CD4-positive, alpha-beta memory T cell (primary cell): ENCODE measurements around the gene JUN. TPM values are rescaled to one million over a fixed set of nuclear protein-coding genes. Genes with fewer than 3 reads are reported as not detected.

Experiments
- CTCF ChIA-PET: fragments of 350-600 bp; sonication (Branson Sonifier 250); formaldehyde crosslinking; loops from one replicate; lab custom pipeline; 2021; ENCODE audit warnings: inconsistent platforms; ENCODE audit not compliant: partially characterized antibody; lab: Charles Lee
- POLR2A ChIA-PET: fragments of 350-600 bp; sonication (Branson Sonifier 250); formaldehyde crosslinking; loops from one replicate; lab custom pipeline; 2021; ENCODE audit not compliant: partially characterized antibody; lab: Charles Lee
- DNase-seq, 5 donors: peaks; one replicate each; pipeline versions ENCODE4 v3.0.0 to v3.0.0-alpha.2; 2020 to 2022; ENCODE audit warnings: mixed read lengths in 1 of 5
- H3K27ac ChIP-seq: one replicate; pipeline ENCODE4 v1.7.0; 2013; ENCODE audit warnings: low read depth, low read length
- H3K27me3 ChIP-seq: 2 replicates; pipeline ENCODE4 v1.7.0; 2013; ENCODE audit warnings: mild to moderate bottlenecking, low read length, moderate library complexity; ENCODE audit not compliant: insufficient read depth
- H3K36me3 ChIP-seq: 2 replicates; pipeline ENCODE4 v1.7.0; 2013; ENCODE audit warnings: mild to moderate bottlenecking, low read length, moderate library complexity; ENCODE audit not compliant: insufficient read depth
- H3K4me1 ChIP-seq: 2 replicates; pipeline ENCODE4 v1.7.0; 2013; ENCODE audit warnings: mild to moderate bottlenecking, low read length, moderate library complexity; ENCODE audit not compliant: insufficient read depth
- H3K4me3 ChIP-seq, 2 donors: one replicate each; pipeline ENCODE4 v1.7.0; 2013; ENCODE audit warnings: low read length in 2 of 2, mild to moderate bottlenecking in 1 of 2
- H3K9me3 ChIP-seq, 2 donors: one replicate each; pipeline ENCODE4 v1.7.0; 2013; ENCODE audit warnings: low read length in 2 of 2, control low read depth in 1 of 2; ENCODE audit not compliant: control insufficient read depth in 1 of 2
- H3K27ac Mint-ChIP-seq, 7 donors: one replicate each; pipeline ENCODE4 v1.8.0; 2020 to 2021; ENCODE audit warnings: mixed read lengths in 7 of 7, mild to moderate bottlenecking in 6 of 7, inconsistent platforms in 3 of 7, moderate library complexity in 3 of 7
- H3K27me3 Mint-ChIP-seq, 2 donors: one replicate each; pipeline ENCODE4 v1.8.0; 2020 to 2021; ENCODE audit warnings: mixed read lengths in 2 of 2
- H3K36me3 Mint-ChIP-seq, 2 donors: one replicate each; pipeline ENCODE4 v1.8.0; 2020 to 2021; ENCODE audit warnings: mixed read lengths in 2 of 2, inconsistent platforms in 1 of 2, mild to moderate bottlenecking in 1 of 2
- H3K4me1 Mint-ChIP-seq, 4 donors: one replicate each; pipeline ENCODE4 v1.8.0; 2020 to 2021; ENCODE audit warnings: mixed read lengths in 4 of 4, mild to moderate bottlenecking in 1 of 4
- H3K4me3 Mint-ChIP-seq, 8 donors: one replicate each; pipeline ENCODE4 v1.8.0; 2020 to 2021; ENCODE audit warnings: mixed read lengths in 8 of 8, mild to moderate bottlenecking in 7 of 8, moderate library complexity in 6 of 8, inconsistent platforms in 3 of 8
- H3K9me3 Mint-ChIP-seq, 8 donors: one replicate each; pipeline ENCODE4 v1.8.0; 2020 to 2021; ENCODE audit warnings: mixed read lengths in 8 of 8, mild to moderate bottlenecking in 5 of 8, inconsistent platforms in 3 of 8, moderate library complexity in 1 of 8
- intact Hi-C: fragments of 100-400 bp; cut with micrococcal nuclease; formaldehyde crosslinking; loops from one replicate; pipeline ENCODE4 v1.15.1; 2023
- polyA plus RNA-seq, 2 donors: library from polyadenylated mRNA; unstranded; fragments of 300-500 nt; fragmentation: Illumina TruSeq; gene quantifications; one replicate each; pipeline ENCODE4 v1.2.3, GENCODE V29; 2021
- total RNA-seq, 2 experiments: library from RNA; stranded (reverse); gene quantifications; one replicate each; pipeline ENCODE4 v1.2.3, GENCODE V29; 2021

Gene JUN
- total and polyA plus RNA-seq, 4 experiments from 2014 or later = 19.0 to 56.7 (median 29.7) TPM

GRCh38 chr1:58754683-58755467 lies 29.0 kb downstream of the JUN start:
- H3K27me3 Mint-ChIP-seq = no peaks in the 10 kb centered on the region
- H3K4me1 Mint-ChIP-seq = peaks cover 35 to 57% (median 45%) of the 10 kb centered on the region in 4 donors
- peak overlapping the region; percentile 13 for H3K27ac ChIP-seq
- POLR2A ChIA-PET = interaction anchor here (1.0 to 4.6 kb wide), 4 partner anchors 18 to 36 kb away, joined by 3 to 60 read pairs (median 4); partner anchors contain the start of gene JUN
- H3K4me1 ChIP-seq = peaks cover 35% of the 10 kb centered on the region
- DNase-seq = peak; percentile 41 to 59 (median 52)
- no peak overlapping the region for H3K4me3 ChIP-seq
- H3K36me3 Mint-ChIP-seq = no peaks in the 10 kb centered on the region
- H3K36me3 ChIP-seq = no peaks in the 10 kb centered on the region
- no peaks in the 10 kb centered on the region for H3K27me3 ChIP-seq
- peak overlapping the region in 7 of 8 donors; percentile 56 to 84 (median 73) for H3K4me3 Mint-ChIP-seq
- intact Hi-C loops = no loop called here
- H3K9me3 ChIP-seq = no peaks in the 10 kb centered on the region
- peak overlapping the region; percentile 13 to 89 (median 69) for H3K27ac Mint-ChIP-seq
- no peaks in the 10 kb centered on the region for H3K9me3 Mint-ChIP-seq
- CTCF ChIA-PET = interaction anchor here (1.0 to 1.6 kb wide), 3 partner anchors 8 to 944 kb away, joined by 3 to 4 read pairs (median 4); no protein-coding TSS in a partner anchor

GRCh38 chr1:58754073-58754613 lies 29.7 kb downstream of the JUN start:
- DNase-seq = no peak
- H3K9me3 ChIP-seq = no peaks in the 10 kb centered on the region
- intact Hi-C loops = no loop called here
- no peaks in the 10 kb centered on the region for H3K27me3 Mint-ChIP-seq
- H3K4me1 ChIP-seq = peaks cover 35% of the 10 kb centered on the region
- no peaks in the 10 kb centered on the region for H3K9me3 Mint-ChIP-seq
- no peak overlapping the region for H3K27ac ChIP-seq
- peak overlapping the region in 4 of 7 donors; percentile 26 to 69 (median 55) for H3K27ac Mint-ChIP-seq
- peaks cover 35 to 57% (median 45%) of the 10 kb centered on the region in 4 donors for H3K4me1 Mint-ChIP-seq
- H3K27me3 ChIP-seq = no peaks in the 10 kb centered on the region
- no peaks in the 10 kb centered on the region for H3K36me3 Mint-ChIP-seq
- ChIA-PET CTCF (interaction anchor here (1.0 to 3.9 kb wide), 2 partner anchors 28 to 945 kb away, joined by 3 to 16 read pairs; no protein-coding TSS in a partner anchor), POLR2A (interaction anchor here (1.0 to 4.6 kb wide), 3 partner anchors 19 to 29 kb away, joined by 3 to 60 read pairs (median 5); partner anchors contain the start of gene JUN)
- no peak overlapping the region for H3K4me3 ChIP-seq
- peak overlapping the region in 3 of 8 donors; percentile 9 to 84 (median 77) for H3K4me3 Mint-ChIP-seq
- no peaks in the 10 kb centered on the region for H3K36me3 ChIP-seq

GRCh38 chr1:58753431-58753866 lies 30.4 kb downstream of the JUN start:
- no peaks in the 10 kb centered on the region for H3K36me3 Mint-ChIP-seq
- H3K9me3 Mint-ChIP-seq = no peaks in the 10 kb centered on the region
- Histone ChIP-seq H3K36me3 (no peaks in the 10 kb centered on the region), H3K27me3 (no peaks in the 10 kb centered on the region), H3K27ac (no peak overlapping the region), H3K4me3 (no peak overlapping the region), H3K9me3 (no peaks in the 10 kb centered on the region), H3K4me1 (peaks cover 35% of the 10 kb centered on the region)
- DNase-seq = no peak
- intact Hi-C loops = no loop called here
- peak overlapping the region in 1 of 8 donors; percentile 9 for H3K4me3 Mint-ChIP-seq
- no peak overlapping the region for H3K27ac Mint-ChIP-seq
- H3K27me3 Mint-ChIP-seq = no peaks in the 10 kb centered on the region
- ChIA-PET CTCF (interaction anchor here (1.2 to 3.9 kb wide), 2 partner anchors 14 to 945 kb away, joined by 3 to 16 read pairs; no protein-coding TSS in a partner anchor), POLR2A (interaction anchor here (4.6 kb wide), 1 partner anchor 30 kb away, joined by 60 read pairs; the partner anchor contains the start of gene JUN)
- peaks cover 35 to 57% (median 45%) of the 10 kb centered on the region in 4 donors for H3K4me1 Mint-ChIP-seq

GRCh38 chr1:58749646-58750045 lies 34.2 kb downstream of the JUN start:
- H3K27me3 Mint-ChIP-seq = peaks cover 3 to 7% of the 10 kb centered on the region in 2 donors
- POLR2A ChIA-PET = no interaction called here
- intact Hi-C loops = no loop called here

GRCh38 chr1:58748666-58749065 lies 35.2 kb downstream of the JUN start:
- H3K36me3 Mint-ChIP-seq = no peaks in the 10 kb centered on the region
- H3K4me3 Mint-ChIP-seq = no peak overlapping the region
- H3K4me1 Mint-ChIP-seq = peaks cover 3 to 14% (median 10%) of the 10 kb centered on the region in 4 donors
- H3K27me3 Mint-ChIP-seq = peaks cover 3 to 7% of the 10 kb centered on the region in 2 donors
- Histone ChIP-seq H3K36me3 (no peaks in the 10 kb centered on the region), H3K9me3 (no peaks in the 10 kb centered on the region), H3K4me3 (no peak overlapping the region), H3K27me3 (no peaks in the 10 kb centered on the region), H3K27ac (no peak overlapping the region), H3K4me1 (no peaks in the 10 kb centered on the region)
- no peaks in the 10 kb centered on the region for H3K9me3 Mint-ChIP-seq
- intact Hi-C loops = no loop called here
- ChIA-PET CTCF (interaction anchor here (1.8 to 3.9 kb wide), 2 partner anchors 950 to 954 kb away, joined by 4 to 14 read pairs; no protein-coding TSS in a partner anchor), POLR2A (no interaction called here)
- DNase-seq = no peak
- H3K27ac Mint-ChIP-seq = no peak overlapping the region

More at GRCh38 chr1:58749646-58750045, 34.2 kb downstream of the JUN start:
- no peaks in the 10 kb centered on the region for H3K36me3 ChIP-seq
- Mint-ChIP-seq H3K36me3 (no peaks in the 10 kb centered on the region), H3K27ac (no peak overlapping the region), H3K4me3 (no peak overlapping the region), H3K9me3 (no peaks in the 10 kb centered on the region), H3K4me1 (peaks cover 12 to 24% (median 20%) of the 10 kb centered on the region in 4 donors)
- H3K4me1 ChIP-seq = peaks cover 8% of the 10 kb centered on the region
- H3K4me3 ChIP-seq = no peak overlapping the region
- no peaks in the 10 kb centered on the region for H3K9me3 ChIP-seq
- H3K27me3 ChIP-seq = no peaks in the 10 kb centered on the region
- no peak overlapping the region for H3K27ac ChIP-seq
- no peak for DNase-seq
- CTCF ChIA-PET = interaction anchor here (3.9 kb wide), 1 partner anchor 949 kb away, joined by 14 read pairs; no protein-coding TSS in a partner anchor

GRCh38 chr1:58746757-58747156 lies 37.1 kb downstream of the JUN start:
- Histone ChIP-seq H3K4me1 (no peaks in the 10 kb centered on the region), H3K27me3 (no peaks in the 10 kb centered on the region), H3K4me3 (no peak overlapping the region), H3K9me3 (no peaks in the 10 kb centered on the region), H3K27ac (no peak overlapping the region), H3K36me3 (no peaks in the 10 kb centered on the region)
- intact Hi-C loops = no loop called here
- H3K36me3 Mint-ChIP-seq = no peaks in the 10 kb centered on the region
- H3K27me3 Mint-ChIP-seq = peaks cover 3 to 7% of the 10 kb centered on the region in 2 donors
- ChIA-PET CTCF (interaction anchor here (1.1 to 3.9 kb wide), 2 partner anchors 9 to 952 kb away, joined by 4 to 14 read pairs; no protein-coding TSS in a partner anchor), POLR2A (no interaction called here)
- no peaks in the 10 kb centered on the region for H3K9me3 Mint-ChIP-seq
- DNase-seq = no peak
- H3K27ac Mint-ChIP-seq = no peak overlapping the region
- no peak overlapping the region for H3K4me3 Mint-ChIP-seq
- H3K4me1 Mint-ChIP-seq = peaks cover 0 to 6% (median under 1%) of the 10 kb centered on the region in 4 donors
